Calu3 (cell line): ENCODE data around the gene COL9A3. TPM values are rescaled to one million over a fixed set of nuclear protein-coding genes. Genes with fewer than 3 reads are reported as not detected.

ENCODE experiments used
- BruUV-seq: library from RNA; stranded (reverse); fragments of 400-500 nt; replicated peaks from 2 replicates; lab custom pipeline; 2021; lab: Mats Ljungman, UMichigan
- CTCF ChIA-PET: fragments of 300-600 bp; sonication (Branson Sonifier 250); formaldehyde crosslinking; loops from one replicate; lab custom pipeline; 2022; ENCODE audit warnings: antibody characterized with exemption; lab: Charles Lee
- DNase-seq: peaks from one replicate; pipeline ENCODE4 v3.0.0; 2022
- H3K27ac Mint-ChIP-seq: one replicate; pipeline ENCODE4 v1.8.0; 2022; ENCODE audit warnings: mixed read lengths; ENCODE audit not compliant: unreplicated experiment
- H3K27me3 Mint-ChIP-seq: one replicate; pipeline ENCODE4 v1.8.0; 2022; ENCODE audit warnings: mixed read lengths; ENCODE audit not compliant: unreplicated experiment
- H3K36me3 Mint-ChIP-seq: one replicate; pipeline ENCODE4 v1.8.0; 2022; ENCODE audit warnings: mild to moderate bottlenecking, moderate library complexity, mixed read lengths; ENCODE audit not compliant: insufficient read depth, unreplicated experiment
- H3K4me1 Mint-ChIP-seq: one replicate; pipeline ENCODE4 v1.8.0; 2022; ENCODE audit warnings: mild to moderate bottlenecking, low read depth, mixed read lengths; ENCODE audit not compliant: unreplicated experiment
- H3K4me3 Mint-ChIP-seq: one replicate; pipeline ENCODE4 v1.8.0; 2022; ENCODE audit warnings: mild to moderate bottlenecking, low read depth, moderate library complexity, mixed read lengths; ENCODE audit not compliant: unreplicated experiment
- H3K9me3 Mint-ChIP-seq: one replicate; pipeline ENCODE4 v1.8.0; 2022; ENCODE audit warnings: low read depth, mixed read lengths; ENCODE audit not compliant: unreplicated experiment
- CTCF ChIP-seq: fragments of 200-600 bp; IDR thresholded peaks from one replicate; pipeline ENCODE4 v1.8.0; 2022; ENCODE audit warnings: antibody characterized with exemption; ENCODE audit not compliant: unreplicated experiment
- intact Hi-C: fragments of 100-400 bp; cut with micrococcal nuclease; formaldehyde crosslinking; loops from one replicate; pipeline ENCODE4 v1.10.0; 2022; ENCODE audit not compliant: unreplicated experiment
- total RNA-seq: library from RNA; stranded (reverse); gene quantifications from 2 replicates; pipeline ENCODE4 v1.2.3, GENCODE V29; 2022

Gene COL9A3
- total RNA-seq, 1 experiment from 2014 or later, result 2.7 TPM

GRCh38 chr20:62860391-62860923 is 43.6 kb downstream of the COL9A3 start:
- no peak for TF ChIP-seq CTCF
- peaks cover 29% of the 10 kb centered on the region for H3K4me1 Mint-ChIP-seq
- no peak overlapping the region for H3K27ac Mint-ChIP-seq
- H3K36me3 Mint-ChIP-seq, result peaks cover 31% of the 10 kb centered on the region
- peak; percentile 35 for DNase-seq
- CTCF ChIA-PET, result no interaction called here
- H3K4me3 Mint-ChIP-seq, result peak overlapping the region; percentile 72
- BruUV-seq, result no TSS peak
- peaks cover 32% of the 10 kb centered on the region for H3K27me3 Mint-ChIP-seq
- H3K9me3 Mint-ChIP-seq, result peaks cover 4% of the 10 kb centered on the region
- intact Hi-C loops, result loop anchor here (1.0 kb wide), 1 partner anchor 38 kb away; no protein-coding TSS in a partner anchor

GRCh38 chr20:62860924-62861691 is 44.3 kb downstream of the COL9A3 start:
- peaks cover 38% of the 10 kb centered on the region for H3K27me3 Mint-ChIP-seq
- CTCF ChIA-PET, result interaction anchor here (0.7 to 1.7 kb wide), 5 partner anchors 14 to 112 kb away, joined by 4 to 10 read pairs (median 6); no protein-coding TSS in a partner anchor
- intact Hi-C loops, result loop anchor here (1.0 kb wide), 1 partner anchor 39 kb away; no protein-coding TSS in a partner anchor
- peaks cover 4% of the 10 kb centered on the region for H3K9me3 Mint-ChIP-seq
- no peak overlapping the region for H3K27ac Mint-ChIP-seq
- peak; percentile 46 for DNase-seq
- no peak for TF ChIP-seq CTCF
- no TSS peak for BruUV-seq
- H3K36me3 Mint-ChIP-seq, result peaks cover 31% of the 10 kb centered on the region
- peaks cover 29% of the 10 kb centered on the region for H3K4me1 Mint-ChIP-seq
- H3K4me3 Mint-ChIP-seq, result peak overlapping the region; percentile 72

- DNase-seq, result peak; percentile 99
- intact Hi-C loops, result no loop called here
- H3K36me3 Mint-ChIP-seq, result peaks cover 29% of the 10 kb centered on the region
- peak within 1 kb of the TSS; percentile 72 for H3K4me3 Mint-ChIP-seq
- peaks cover 4% of the 10 kb centered on the region for H3K9me3 Mint-ChIP-seq
- TF ChIP-seq CTCF, result no peak
- H3K27ac Mint-ChIP-seq, result no peak within 1 kb of the TSS
- CTCF ChIA-PET, result interaction anchor here (0.7 to 1.7 kb wide), 5 partner anchors 14 to 111 kb away, joined by 4 to 10 read pairs (median 6); no protein-coding TSS in a partner anchor
- peaks cover 29% of the 10 kb centered on the region for H3K4me1 Mint-ChIP-seq
- no TSS peak for BruUV-seq
- H3K27me3 Mint-ChIP-seq, result peaks cover 45% of the 10 kb centered on the region
These were observed 45.0 kb downstream of the COL9A3 start, which contains the start of gene TCFL5 for GRCh38 chr20:62861726-62862336. Gene TCFL5 (minus strand): TSS chr20:62861822. CDS start chr20:62861670, 152 bp downstream.

GRCh38 chr20:62864207-62864606 is 47.4 kb downstream of the COL9A3 start:
- Mint-ChIP-seq H3K9me3 (peaks cover 4% of the 10 kb centered on the region), H3K27ac (no peak overlapping the region), H3K27me3 (peaks cover 64% of the 10 kb centered on the region), H3K36me3 (peaks cover 22% of the 10 kb centered on the region), H3K4me3 (no peak overlapping the region), H3K4me1 (peaks cover 14% of the 10 kb centered on the region)
- intact Hi-C loops, result no loop called here
- BruUV-seq, result no TSS peak
- no peak for TF ChIP-seq CTCF
- DNase-seq, result no peak
- CTCF ChIA-PET, result interaction anchor here (0.7 kb wide), 1 partner anchor 105 kb away, joined by 3 read pairs; no protein-coding TSS in a partner anchor
